AG09309 (cell line): ENCODE measurements around the gene RHO.

Source experiments
- DNase-seq: peaks from one replicate; pipeline ENCODE4 v3.0.0-alpha.2; 2010; ENCODE audit warnings: low read depth
- H3K4me3 ChIP-seq: 2 replicates; pipeline ENCODE4 v1.5.1; 2011; ENCODE audit warnings: mild to moderate bottlenecking, low read depth, low read length, moderate library complexity; ENCODE audit not compliant: control insufficient read depth
- TF ChIP-seq, protein P1 (sequence below): IDR thresholded peaks from 2 replicates; pipeline ENCODE4 v1.5.1; 2011; ENCODE audit warnings: mild to moderate bottlenecking, low read depth, low read length, inconsistent platforms; ENCODE audit not compliant: insufficient read depth, control insufficient read depth; ENCODE audit errors: missing control alignments

RHO gene

DNA sequence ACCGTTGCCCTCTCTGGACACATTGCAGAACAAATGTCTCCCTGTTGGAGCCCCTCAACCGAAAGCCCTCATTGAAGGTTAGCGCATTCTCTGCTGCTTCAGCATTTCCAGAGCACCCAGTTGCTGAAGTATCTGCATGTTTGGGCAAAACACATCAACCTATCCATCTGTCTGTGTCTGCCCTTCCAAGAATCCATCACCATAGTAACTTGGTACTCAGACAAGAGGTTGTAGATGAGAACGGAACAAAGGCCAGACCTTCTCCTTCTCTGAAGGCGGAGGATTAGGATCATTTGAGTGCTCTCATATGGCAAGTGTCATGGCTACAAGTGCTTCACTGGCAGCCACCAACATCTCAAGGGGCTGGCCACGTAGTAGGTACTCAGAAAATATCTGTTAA is 23.1 kb upstream of the RHO start:
- no peak for DNase-seq
- no peak overlapping the region for H3K4me3 ChIP-seq
- TF ChIP-seq, protein P1, sequence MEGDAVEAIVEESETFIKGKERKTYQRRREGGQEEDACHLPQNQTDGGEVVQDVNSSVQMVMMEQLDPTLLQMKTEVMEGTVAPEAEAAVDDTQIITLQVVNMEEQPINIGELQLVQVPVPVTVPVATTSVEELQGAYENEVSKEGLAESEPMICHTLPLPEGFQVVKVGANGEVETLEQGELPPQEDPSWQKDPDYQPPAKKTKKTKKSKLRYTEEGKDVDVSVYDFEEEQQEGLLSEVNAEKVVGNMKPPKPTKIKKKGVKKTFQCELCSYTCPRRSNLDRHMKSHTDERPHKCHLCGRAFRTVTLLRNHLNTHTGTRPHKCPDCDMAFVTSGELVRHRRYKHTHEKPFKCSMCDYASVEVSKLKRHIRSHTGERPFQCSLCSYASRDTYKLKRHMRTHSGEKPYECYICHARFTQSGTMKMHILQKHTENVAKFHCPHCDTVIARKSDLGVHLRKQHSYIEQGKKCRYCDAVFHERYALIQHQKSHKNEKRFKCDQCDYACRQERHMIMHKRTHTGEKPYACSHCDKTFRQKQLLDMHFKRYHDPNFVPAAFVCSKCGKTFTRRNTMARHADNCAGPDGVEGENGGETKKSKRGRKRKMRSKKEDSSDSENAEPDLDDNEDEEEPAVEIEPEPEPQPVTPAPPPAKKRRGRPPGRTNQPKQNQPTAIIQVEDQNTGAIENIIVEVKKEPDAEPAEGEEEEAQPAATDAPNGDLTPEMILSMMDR, result no peak

DNA sequence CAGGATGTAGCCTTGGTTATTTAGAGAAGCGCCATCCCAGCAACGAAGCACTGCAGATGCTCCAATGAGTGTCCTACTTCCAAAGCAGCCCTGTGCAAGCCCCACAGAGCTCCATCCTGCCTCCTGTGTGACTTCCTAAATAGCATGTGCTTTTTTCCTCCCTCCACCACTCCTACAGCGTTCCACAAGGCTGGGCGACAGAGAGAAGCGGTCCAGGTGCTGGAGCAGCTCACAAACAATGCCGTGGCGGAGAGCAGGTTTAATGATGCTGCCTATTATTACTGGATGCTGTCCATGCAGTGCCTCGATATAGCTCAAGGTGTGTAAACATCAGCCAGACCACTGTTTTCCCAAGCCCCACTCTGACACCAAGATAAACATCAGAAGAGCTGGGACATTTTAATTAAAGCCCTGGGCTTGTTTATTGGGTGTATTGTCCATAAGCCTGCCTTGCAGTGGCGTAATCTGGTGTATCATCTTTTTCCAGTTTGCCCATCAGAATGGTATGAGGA is 22.2 kb upstream of the RHO start:
- H3K4me3 ChIP-seq, result no peak overlapping the region
- TF ChIP-seq, protein P1, result no peak
- DNase-seq, result no peak

DNA sequence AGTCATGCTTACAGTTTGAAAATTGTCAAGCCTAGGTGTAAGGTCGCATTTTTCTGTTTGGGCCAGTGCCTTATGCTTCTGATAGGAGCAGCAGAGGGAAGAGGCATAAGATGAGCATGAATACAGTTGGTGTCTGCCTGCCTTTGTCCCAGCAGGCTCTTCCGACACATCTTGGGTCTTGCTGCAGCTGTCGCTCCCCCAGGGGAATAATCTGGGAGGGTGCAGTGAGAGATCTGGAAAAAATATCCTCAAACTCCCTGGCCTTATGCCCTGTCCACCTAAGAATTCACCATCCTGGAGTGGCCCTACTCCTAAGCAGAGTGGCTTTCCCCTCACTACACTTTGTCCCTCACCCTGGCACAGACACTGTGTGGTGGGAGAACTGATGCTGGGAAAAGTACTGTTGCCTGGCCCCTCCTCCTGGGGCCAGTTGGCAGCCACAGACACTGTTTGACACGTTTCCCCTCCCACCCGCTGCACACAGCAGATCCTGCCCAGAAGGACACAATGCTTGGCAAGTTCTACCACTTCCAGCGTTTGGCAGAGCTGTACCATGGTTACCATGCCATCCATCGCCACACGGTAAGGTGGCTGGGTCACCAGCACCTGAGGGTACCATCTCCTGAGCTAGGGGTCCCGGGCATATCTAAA is 21.1 kb upstream of the RHO start:
- H3K4me3 ChIP-seq, result no peak overlapping the region
- DNase-seq, result no peak
- TF ChIP-seq, protein P1, result no peak

DNA sequence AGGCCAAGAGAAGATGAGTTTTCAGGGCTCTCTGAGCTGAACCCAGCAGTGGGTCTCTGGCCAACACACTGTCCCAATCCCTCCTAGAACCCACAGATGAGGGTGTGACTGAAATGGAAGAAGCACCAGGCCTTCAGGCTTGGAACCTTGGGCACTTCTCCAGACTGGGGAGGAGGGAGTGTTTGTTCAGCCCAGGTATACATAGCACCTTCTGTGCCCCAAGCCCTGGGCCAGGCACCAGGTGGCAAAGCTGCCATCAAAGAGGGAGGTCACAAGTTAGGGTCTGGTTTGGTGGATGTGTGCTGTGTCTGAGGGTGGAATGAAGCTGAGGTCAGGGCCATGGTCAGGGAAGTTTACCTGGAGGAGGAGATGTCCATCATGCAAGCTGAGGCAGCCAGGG is 15.8 kb upstream of the RHO start:
- TF ChIP-seq, protein P1, result no peak
- no peak for DNase-seq
- H3K4me3 ChIP-seq, result no peak overlapping the region

DNA sequence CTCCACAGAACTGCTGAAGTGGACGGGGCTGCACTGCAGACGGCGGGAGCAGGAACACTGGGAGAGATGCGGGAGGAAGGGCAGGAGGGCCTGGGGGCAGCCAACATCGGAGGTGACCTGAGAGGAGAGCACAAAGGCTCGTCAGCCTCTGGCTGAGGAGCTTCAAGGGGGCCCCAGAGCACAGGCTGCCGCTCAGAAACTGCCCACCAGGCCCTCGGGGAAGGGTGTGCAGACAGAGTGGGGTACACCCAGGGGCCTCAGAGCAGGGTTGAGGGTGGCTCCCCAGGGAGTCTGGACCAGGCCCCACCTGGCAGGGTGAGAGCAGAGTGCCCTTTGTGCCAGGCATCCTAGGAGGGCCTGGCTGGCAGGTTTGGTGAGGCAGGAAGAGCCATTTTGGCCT is 14.7 kb upstream of the RHO start:
- no peak for DNase-seq
- TF ChIP-seq, protein P1, result no peak

GRCh38 chr3:129514110-129514509 is 14.3 kb upstream of the RHO start:
- TF ChIP-seq, protein P1, result no peak
- no peak overlapping the region for H3K4me3 ChIP-seq
- DNase-seq, result no peak

More for the DNA sequence above, 14.7 kb upstream of the RHO start:
- no peak overlapping the region for H3K4me3 ChIP-seq
